ENCODE measurements around the gene SHC1.

Gene SHC1

GRCh38 chr1:154962795-154963330 lies 7.7 kb downstream of the SHC1 start:
- no peak for DNase-seq
- in situ Hi-C loops (cut with HindIII; ENCODE audit: low pct_ligation_motif_present, low pct_unique_long_range_greater_than_20kb, low sequenced_read_pairs): no loop called here

- in situ Hi-C loops (cut with HindIII; ENCODE audit: low pct_ligation_motif_present, low pct_unique_long_range_greater_than_20kb, low sequenced_read_pairs): no loop called here
- peak; percentile 44 for DNase-seq
Observed at GRCh38 chr1:154962156-154962749, 8.3 kb downstream of the SHC1 start.

- in situ Hi-C loops (cut with HindIII; ENCODE audit: low pct_ligation_motif_present, low pct_unique_long_range_greater_than_20kb, low sequenced_read_pairs): no loop called here
- peak; percentile 84 for DNase-seq
Observed at GRCh38 chr1:154961207-154962155, 9.1 kb downstream of the SHC1 start, which contains the start of gene PYGO2. TSS of gene PYGO2 (minus strand) at chr1:154961782. CDS start at chr1:154961576, 206 bp downstream.

- DNase-seq: no peak
- in situ Hi-C loops (cut with HindIII; ENCODE audit: low pct_ligation_motif_present, low pct_unique_long_range_greater_than_20kb, low sequenced_read_pairs): no loop called here
Observed at GRCh38 chr1:154960446-154961136, 10.0 kb downstream of the SHC1 start.

GRCh38 chr1:154959426-154959780 lies 11.1 kb downstream of the SHC1 start:
- in situ Hi-C loops (cut with HindIII; ENCODE audit: low pct_ligation_motif_present, low pct_unique_long_range_greater_than_20kb, low sequenced_read_pairs): no loop called here
- DNase-seq: no peak

- DNase-seq: no peak
- in situ Hi-C loops (cut with HindIII; ENCODE audit: low pct_ligation_motif_present, low pct_unique_long_range_greater_than_20kb, low sequenced_read_pairs): no loop called here
Observed at GRCh38 chr1:154958681-154959425, 11.7 kb downstream of the SHC1 start.

- DNase-seq: no peak
- in situ Hi-C loops (cut with HindIII; ENCODE audit: low pct_ligation_motif_present, low pct_unique_long_range_greater_than_20kb, low sequenced_read_pairs): no loop called here
Observed at GRCh38 chr1:154958036-154958435, 12.5 kb downstream of the SHC1 start.

- in situ Hi-C loops (cut with HindIII; ENCODE audit: low pct_ligation_motif_present, low pct_unique_long_range_greater_than_20kb, low sequenced_read_pairs): no loop called here
- no peak for DNase-seq
Observed at GRCh38 chr1:154957091-154957657, 13.4 kb downstream of the SHC1 start.

GRCh38 chr1:154956544-154956941 lies 14.0 kb downstream of the SHC1 start:
- DNase-seq: no peak
- in situ Hi-C loops (cut with HindIII; ENCODE audit: low pct_ligation_motif_present, low pct_unique_long_range_greater_than_20kb, low sequenced_read_pairs): no loop called here

GRCh38 chr1:154955718-154956543 lies 14.6 kb downstream of the SHC1 start, which contains the start of gene PBXIP1:
TSS of gene PBXIP1 (minus strand) at chr1:154956099. CDS start at chr1:154953721, 2,378 bp downstream.
- in situ Hi-C loops (cut with HindIII; ENCODE audit: low pct_ligation_motif_present, low pct_unique_long_range_greater_than_20kb, low sequenced_read_pairs): no loop called here
- peak; percentile 93 for DNase-seq

- in situ Hi-C loops (cut with HindIII; ENCODE audit: low pct_ligation_motif_present, low pct_unique_long_range_greater_than_20kb, low sequenced_read_pairs): no loop called here
- DNase-seq: no peak
Observed at GRCh38 chr1:154955039-154955717, 15.4 kb downstream of the SHC1 start.

- in situ Hi-C loops (cut with HindIII; ENCODE audit: low pct_ligation_motif_present, low pct_unique_long_range_greater_than_20kb, low sequenced_read_pairs): no loop called here
- DNase-seq: no peak
Observed at GRCh38 chr1:154954541-154954940, 16.0 kb downstream of the SHC1 start.

GRCh38 chr1:154953611-154954038 lies 16.9 kb downstream of the SHC1 start:
- in situ Hi-C loops (cut with HindIII; ENCODE audit: low pct_ligation_motif_present, low pct_unique_long_range_greater_than_20kb, low sequenced_read_pairs): no loop called here
- no peak for DNase-seq

- in situ Hi-C loops (cut with HindIII; ENCODE audit: low pct_ligation_motif_present, low pct_unique_long_range_greater_than_20kb, low sequenced_read_pairs): no loop called here
- no peak for DNase-seq
Observed at GRCh38 chr1:154952664-154953063, 17.9 kb downstream of the SHC1 start.

- DNase-seq: no peak
- in situ Hi-C loops (cut with HindIII; ENCODE audit: low pct_ligation_motif_present, low pct_unique_long_range_greater_than_20kb, low sequenced_read_pairs): no loop called here
Observed at GRCh38 chr1:154951901-154952657, 18.5 kb downstream of the SHC1 start.

GRCh38 chr1:154948079-154948478 lies 22.5 kb downstream of the SHC1 start:
- DNase-seq: no peak
- in situ Hi-C loops (cut with HindIII; ENCODE audit: low pct_ligation_motif_present, low pct_unique_long_range_greater_than_20kb, low sequenced_read_pairs): no loop called here

All from ACHN (cell line).